GM12878 (cell line): ENCODE data around the gene MAST4. TPM values are rescaled to one million over a fixed set of nuclear protein-coding genes. Genes with fewer than 3 reads are reported as not detected.
A peak's percentile ranks its signal among the peaks of the same experiment; 100 is the strongest.

Experiments
- ATAC-seq: fragments of 200-7000 bp; cut with Tn5 transposase; 3 replicates; pipeline ENCODE4 v1.9.1; 2020; ENCODE audit warnings: mild to moderate bottlenecking, moderate library complexity
- BruUV-seq: library from RNA; stranded (reverse); fragments of 400-500 nt; replicated peaks from 2 replicates; lab custom pipeline; 2021; lab: Mats Ljungman, UMichigan
- CTCF ChIA-PET: fragments of 300-600 bp; sonication (Branson Sonifier 250); formaldehyde crosslinking; extraction: SDS; loops from one replicate; lab custom pipeline; 2021; ENCODE audit warnings: inconsistent platforms; lab: Yijun Ruan, JAX
- POLR2A ChIA-PET: fragments of 350-600 bp; formaldehyde crosslinking; extraction: SDS; loops from one replicate; lab custom pipeline; 2021; ENCODE audit warnings: inconsistent platforms; lab: Charles Lee
- RAD21 ChIA-PET: fragments of 300-600 bp; sonication (Branson Sonifier 250); formaldehyde crosslinking; loops from one replicate; lab custom pipeline; 2023; ENCODE audit warnings: antibody characterized with exemption; ENCODE audit not compliant: unreplicated experiment; lab: Charles Lee
- SMC1A ChIA-PET: fragments of 300-600 bp; sonication (Branson Sonifier 250); formaldehyde crosslinking; loops from one replicate; lab custom pipeline; 2023; ENCODE audit not compliant: unreplicated experiment, uncharacterized antibody; lab: Charles Lee
- DNase-seq: peaks from one replicate; pipeline ENCODE4 v3.0.0-alpha.2; 2011; ENCODE audit warnings: low read depth, low spot score
- FAIRE-seq: peaks from 3 replicates; lab custom pipeline; 2011; peaks lifted over from hg19 to GRCh38; lab: Jason Lieb, UNC
- H2AFZ ChIP-seq: 2 replicates; pipeline ENCODE4 v1.6.0; 2011; ENCODE audit warnings: low read depth, low read length, control low read depth; ENCODE audit not compliant: control insufficient read depth
- H3K27ac ChIP-seq: 2 replicates; pipeline ENCODE4 v1.5.1; 2011; ENCODE audit warnings: control low read depth; ENCODE audit not compliant: control insufficient read depth, insufficient read depth
- H3K27me3 ChIP-seq, 2 experiments: replicated peaks in 1 of 2; 2 replicates each; pipeline versions ENCODE4 v1.6.0 to v1.6.1; 2011; ENCODE audit warnings: low read length in 1 of 2; ENCODE audit not compliant: control insufficient read depth in 2 of 2, insufficient read depth in 2 of 2
- H3K36me3 ChIP-seq, 2 experiments: 2 replicates each; pipeline ENCODE4 v1.5.1; 2011; ENCODE audit warnings: low read length in 1 of 2; ENCODE audit not compliant: control insufficient read depth in 2 of 2, insufficient read depth in 2 of 2
- H3K4me1 ChIP-seq: 2 replicates; pipeline ENCODE4 v1.6.1; 2011; ENCODE audit warnings: mild to moderate bottlenecking, low read length, moderate library complexity, mixed read lengths; ENCODE audit not compliant: control insufficient read depth, insufficient read depth
- H3K4me2 ChIP-seq: 2 replicates; pipeline ENCODE4 v1.6.0; 2011; ENCODE audit warnings: control low read depth; ENCODE audit not compliant: control insufficient read depth, insufficient read depth
- H3K4me3 ChIP-seq: fragments of 200-600 bp; sonication (generic); 2 replicates; pipeline ENCODE4 v1.5.1; 2016
- H3K79me2 ChIP-seq: 2 replicates; pipeline ENCODE4 v1.6.0; 2011; ENCODE audit warnings: low read length; ENCODE audit not compliant: control insufficient read depth, insufficient read depth
- H3K9ac ChIP-seq: 2 replicates; pipeline ENCODE4 v1.8.0; 2011; ENCODE audit warnings: low read length, control low read depth, mixed read lengths; ENCODE audit not compliant: control insufficient read depth, insufficient read depth
- H3K9me3 ChIP-seq: replicated peaks from 3 replicates; pipeline ENCODE4 v1.5.1; 2011; ENCODE audit warnings: mild to moderate bottlenecking, low read length; ENCODE audit not compliant: control insufficient read depth, insufficient read depth
- H4K20me1 ChIP-seq: 2 replicates; pipeline ENCODE4 v1.6.0; 2011; ENCODE audit not compliant: control insufficient read depth, insufficient read depth
- BACH1 ChIP-seq: fragments of 450-650 bp; IDR thresholded peaks from 2 replicates; pipeline ENCODE4 v1.6.1; 2017; ENCODE audit warnings: mild to moderate bottlenecking, borderline replicate concordance
- BCL11A ChIP-seq: IDR thresholded peaks from 2 replicates; pipeline ENCODE4 v1.6.1; 2011; ENCODE audit warnings: low read depth, low read length
- CHD4 ChIP-seq: fragments of 200-600 bp; sonication (generic); IDR thresholded peaks from 2 replicates; pipeline ENCODE4 v1.6.1; 2016; ENCODE audit warnings: mild to moderate bottlenecking
- MTA2 ChIP-seq: fragments of 450-650 bp; IDR thresholded peaks from 2 replicates; pipeline ENCODE4 v1.6.1; 2016; ENCODE audit warnings: low read depth, mild to moderate bottlenecking, moderate library complexity
- RFX5 ChIP-seq: IDR thresholded peaks from 2 replicates; pipeline ENCODE4 v1.6.1; 2011; ENCODE audit warnings: low read depth, low read length, improper control_type of control experiment
- RUNX3 ChIP-seq: IDR thresholded peaks from 2 replicates; pipeline ENCODE4 v1.6.1; 2012; ENCODE audit warnings: low read length, inconsistent platforms
- SPI1 ChIP-seq: IDR thresholded peaks from 2 replicates; pipeline ENCODE4 v1.6.1; 2011; ENCODE audit warnings: low read depth, mild to moderate bottlenecking, low read length, moderate library complexity, borderline replicate concordance; ENCODE audit not compliant: insufficient read depth
- SRF ChIP-seq, 2 experiments: IDR thresholded peaks; 2 replicates each; pipeline ENCODE4 v1.6.1; 2011; ENCODE audit warnings: low read depth in 2 of 2, low read length in 2 of 2, mild to moderate bottlenecking in 1 of 2, moderate library complexity in 1 of 2
- STAT1 ChIP-seq: fragments of 450-650 bp; conservative IDR thresholded peaks from 2 replicates; pipeline ENCODE4 v1.6.1; 2014; ENCODE audit warnings: antibody characterized with exemption, mild to moderate bottlenecking
- TCF12 ChIP-seq: IDR thresholded peaks from 2 replicates; pipeline ENCODE4 v1.6.1; 2011; ENCODE audit warnings: low read depth, mild to moderate bottlenecking, low read length
- TCF3 ChIP-seq: IDR thresholded peaks from 2 replicates; pipeline ENCODE4 v1.6.1; 2012; ENCODE audit warnings: low read depth, mild to moderate bottlenecking, low read length, borderline replicate concordance; ENCODE audit not compliant: insufficient read depth
- YBX1 ChIP-seq: fragments of 450-650 bp; IDR thresholded peaks from 2 replicates; pipeline ENCODE4 v1.6.1; 2016; ENCODE audit warnings: antibody characterized with exemption
- ZNF24 ChIP-seq: fragments of 450-650 bp; IDR thresholded peaks from 2 replicates; pipeline ENCODE4 v1.6.1; 2017; ENCODE audit warnings: antibody characterized with exemption, mild to moderate bottlenecking
- WGBS: methylation state at CpG from one replicate; pipeline ENCODE4 v1.1.6; 2016; ENCODE audit warnings: low lambda C conversion rate; ENCODE audit not compliant: insufficient replicate concordance, insufficient coverage; ENCODE audit errors: missing lambda C conversion rate; 5-methylcytosine and 5-hydroxymethylcytosine counted together
- in situ Hi-C: fragments of 300-500 bp; cut with MboI; formaldehyde crosslinking; loops from 9 replicates; pipeline ENCODE4 v1.14.3; 2018; ENCODE audit warnings: mixed read lengths
- intact Hi-C: fragments of 100-400 bp; cut with micrococcal nuclease; formaldehyde crosslinking; loops from one replicate; pipeline ENCODE4 v1.14.2; 2022; ENCODE audit not compliant: unreplicated experiment
- polyA plus RNA-seq, 11 experiments: library from polyadenylated mRNA; depleted of rRNA in 4 of 11; unstranded in 6 of 11; stranded (reverse) in 5 of 11; fragments of >200 nt; fragmentation: Nextera tagmentation in 4 of 11; fragmentation: Illumina TruSeq in 1 of 11; extraction: Ambion mirVana in 4 of 11; extraction: Trizol in 1 of 11; gene quantifications; 1 replicate in 1 of 11; 2 replicates in 10 of 11; pipeline versions ENCODE4 v1.2.1 to v1.2.3, GENCODE V29; 2011 to 2016; ENCODE audit warnings: inconsistent platforms in 2 of 11, missing spikeins in 2 of 11, low read depth in 1 of 11
- total RNA-seq, 4 experiments: library from RNA; depleted of rRNA in 3 of 4; stranded (reverse); fragments of >200 nt in 3 of 4; fragmentation: Illumina TruSeq in 1 of 4; extraction: Trizol in 1 of 4; gene quantifications; 2 replicates each; pipeline versions ENCODE4 v1.2.1 to v1.2.3, GENCODE V29; 2013 to 2021
- TF ChIP-seq, protein P1 (sequence below): fragments of 450-650 bp; IDR thresholded peaks from 2 replicates; pipeline ENCODE4 v1.6.1; 2014; ENCODE audit warnings: mild to moderate bottlenecking
- TF ChIP-seq, protein P2 (sequence below): fragments of 450-650 bp; IDR thresholded peaks from 2 replicates; pipeline ENCODE4 v1.6.1; 2016; ENCODE audit warnings: mild to moderate bottlenecking, moderate library complexity, borderline replicate concordance
- TF ChIP-seq, protein P3 (sequence below): fragments of 150-350 bp; IDR thresholded peaks from 2 replicates; pipeline ENCODE4 v1.6.1; 2014; ENCODE audit warnings: mild to moderate bottlenecking, low read depth, low read length

Gene MAST4
- total and polyA plus RNA-seq, 10 of the 15 experiments (the other 5 are each of a cell fraction or from before 2014, with no cell fraction given), result 0.02 to 1.6 (median 0.29) TPM; not detected in 1

DNA sequence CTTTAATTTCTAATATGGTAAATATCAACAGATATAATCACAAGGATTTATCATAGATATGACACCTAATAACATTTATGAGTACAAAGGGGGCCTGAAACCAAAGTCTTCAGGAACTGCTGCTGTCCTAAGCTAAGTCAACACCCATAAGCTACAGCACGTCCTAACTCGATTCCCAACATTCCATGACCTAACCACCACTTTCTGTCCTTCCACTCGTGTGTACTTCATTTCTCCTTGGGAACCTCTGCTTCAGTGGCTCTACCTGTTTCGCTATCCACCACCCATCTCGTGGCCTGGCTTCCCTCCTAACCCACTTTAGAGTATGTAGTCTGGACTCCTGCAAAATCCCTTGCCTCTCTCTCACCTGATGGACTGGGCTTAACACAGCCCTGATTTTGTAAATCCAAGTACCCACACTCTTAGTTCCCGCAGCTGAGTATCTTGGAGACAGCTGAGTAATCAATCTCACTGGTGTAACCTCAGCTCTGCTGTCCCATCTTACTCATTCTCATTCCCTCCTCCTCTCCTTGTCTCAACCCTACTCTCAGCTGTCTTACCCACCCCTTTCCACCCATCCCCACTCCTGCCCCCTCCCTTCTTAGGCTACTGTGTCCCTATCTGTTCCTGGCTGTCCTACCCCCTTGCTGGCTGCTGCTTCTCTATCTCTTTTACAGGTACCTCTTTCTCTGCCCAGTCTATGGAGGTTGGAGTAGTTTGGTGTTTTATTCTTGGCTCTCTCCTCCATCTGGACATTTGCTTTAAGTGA is 101.8 kb downstream of the MAST4 start (continued):
- TF ChIP-seq, protein P1, sequence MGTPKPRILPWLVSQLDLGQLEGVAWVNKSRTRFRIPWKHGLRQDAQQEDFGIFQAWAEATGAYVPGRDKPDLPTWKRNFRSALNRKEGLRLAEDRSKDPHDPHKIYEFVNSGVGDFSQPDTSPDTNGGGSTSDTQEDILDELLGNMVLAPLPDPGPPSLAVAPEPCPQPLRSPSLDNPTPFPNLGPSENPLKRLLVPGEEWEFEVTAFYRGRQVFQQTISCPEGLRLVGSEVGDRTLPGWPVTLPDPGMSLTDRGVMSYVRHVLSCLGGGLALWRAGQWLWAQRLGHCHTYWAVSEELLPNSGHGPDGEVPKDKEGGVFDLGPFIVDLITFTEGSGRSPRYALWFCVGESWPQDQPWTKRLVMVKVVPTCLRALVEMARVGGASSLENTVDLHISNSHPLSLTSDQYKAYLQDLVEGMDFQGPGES, result no peak

DNA sequence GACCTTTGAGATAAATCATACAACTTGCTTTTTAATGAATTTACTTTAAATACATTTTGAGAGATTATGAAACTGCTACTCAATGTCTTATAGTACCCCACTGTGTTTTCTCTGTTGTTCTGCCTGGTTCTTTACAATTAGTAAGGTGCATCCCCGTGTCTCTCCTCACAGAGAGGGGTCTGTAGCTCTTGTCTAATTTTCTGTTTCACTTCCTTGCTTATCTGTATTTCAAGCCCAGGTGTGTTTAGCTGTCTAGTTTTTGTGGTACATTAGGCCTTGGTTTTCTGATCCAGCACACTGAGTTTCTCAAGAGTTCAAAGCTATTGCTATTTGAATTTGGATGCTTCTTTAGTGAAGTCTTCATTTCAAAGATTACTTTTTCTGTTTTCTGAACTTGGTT is 105.1 kb downstream of the MAST4 start:
- Histone ChIP-seq H3K4me1 (peaks cover 30% of the 10 kb centered on the region), H3K27ac (no peak overlapping the region), H3K4me2 (peak overlapping the region; percentile 38; the same call in 1 of the 2 replicates), H3K4me3 (no peak overlapping the region), H3K36me3 (no peaks in the 10 kb centered on the region), H4K20me1 (no peaks in the 10 kb centered on the region), H3K79me2 (no peaks in the 10 kb centered on the region), H3K9ac (no peak overlapping the region), H3K27me3 (no peaks in the 10 kb centered on the region), H3K9me3 (no peaks in the 10 kb centered on the region), H2AFZ (no peak overlapping the region)
- RAD21 ChIA-PET, result no interaction called here
- BruUV-seq, result no TSS peak
- FAIRE-seq (peak; percentile 56), ATAC-seq (peak; percentile 49), DNase-seq (no peak)
- intact Hi-C loops (no loop called here), in situ Hi-C loops (no loop called here)
- SMC1A ChIA-PET, result no interaction called here
- POLR2A ChIA-PET, result no interaction called here
- CTCF ChIA-PET, result no interaction called here
- 0% methylated on average over 1 of the region's 1 CpG for WGBS
- TF ChIP-seq BACH1, result no peak
- peak; percentile 85 for TF ChIP-seq SPI1
- TF ChIP-seq STAT1, result no peak
- TF ChIP-seq, protein P2, sequence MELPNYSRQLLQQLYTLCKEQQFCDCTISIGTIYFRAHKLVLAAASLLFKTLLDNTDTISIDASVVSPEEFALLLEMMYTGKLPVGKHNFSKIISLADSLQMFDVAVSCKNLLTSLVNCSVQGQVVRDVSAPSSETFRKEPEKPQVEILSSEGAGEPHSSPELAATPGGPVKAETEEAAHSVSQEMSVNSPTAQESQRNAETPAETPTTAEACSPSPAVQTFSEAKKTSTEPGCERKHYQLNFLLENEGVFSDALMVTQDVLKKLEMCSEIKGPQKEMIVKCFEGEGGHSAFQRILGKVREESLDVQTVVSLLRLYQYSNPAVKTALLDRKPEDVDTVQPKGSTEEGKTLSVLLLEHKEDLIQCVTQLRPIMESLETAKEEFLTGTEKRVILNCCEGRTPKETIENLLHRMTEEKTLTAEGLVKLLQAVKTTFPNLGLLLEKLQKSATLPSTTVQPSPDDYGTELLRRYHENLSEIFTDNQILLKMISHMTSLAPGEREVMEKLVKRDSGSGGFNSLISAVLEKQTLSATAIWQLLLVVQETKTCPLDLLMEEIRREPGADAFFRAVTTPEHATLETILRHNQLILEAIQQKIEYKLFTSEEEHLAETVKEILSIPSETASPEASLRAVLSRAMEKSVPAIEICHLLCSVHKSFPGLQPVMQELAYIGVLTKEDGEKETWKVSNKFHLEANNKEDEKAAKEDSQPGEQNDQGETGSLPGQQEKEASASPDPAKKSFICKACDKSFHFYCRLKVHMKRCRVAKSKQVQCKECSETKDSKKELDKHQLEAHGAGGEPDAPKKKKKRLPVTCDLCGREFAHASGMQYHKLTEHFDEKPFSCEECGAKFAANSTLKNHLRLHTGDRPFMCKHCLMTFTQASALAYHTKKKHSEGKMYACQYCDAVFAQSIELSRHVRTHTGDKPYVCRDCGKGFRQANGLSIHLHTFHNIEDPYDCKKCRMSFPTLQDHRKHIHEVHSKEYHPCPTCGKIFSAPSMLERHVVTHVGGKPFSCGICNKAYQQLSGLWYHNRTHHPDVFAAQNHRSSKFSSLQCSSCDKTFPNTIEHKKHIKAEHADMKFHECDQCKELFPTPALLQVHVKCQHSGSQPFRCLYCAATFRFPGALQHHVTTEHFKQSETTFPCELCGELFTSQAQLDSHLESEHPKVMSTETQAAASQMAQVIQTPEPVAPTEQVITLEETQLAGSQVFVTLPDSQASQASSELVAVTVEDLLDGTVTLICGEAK, result no peak
- TF ChIP-seq YBX1, result no peak
- TF ChIP-seq ZNF24, result no peak
- 0 out of 2 replicates have a peak, but pooled peaks have one; percentile 33 for TF ChIP-seq BCL11A
- TF ChIP-seq TCF12, result peak; percentile 64; the same call in 1 of the 2 replicates
- TF ChIP-seq SRF (IDR thresholded peaks at IDR 0.05; ENCODE audit: low read depth in 2 of 2, low read length in 2 of 2), result no peak
- TF ChIP-seq RFX5, result no peak
- TF ChIP-seq, protein P3, sequence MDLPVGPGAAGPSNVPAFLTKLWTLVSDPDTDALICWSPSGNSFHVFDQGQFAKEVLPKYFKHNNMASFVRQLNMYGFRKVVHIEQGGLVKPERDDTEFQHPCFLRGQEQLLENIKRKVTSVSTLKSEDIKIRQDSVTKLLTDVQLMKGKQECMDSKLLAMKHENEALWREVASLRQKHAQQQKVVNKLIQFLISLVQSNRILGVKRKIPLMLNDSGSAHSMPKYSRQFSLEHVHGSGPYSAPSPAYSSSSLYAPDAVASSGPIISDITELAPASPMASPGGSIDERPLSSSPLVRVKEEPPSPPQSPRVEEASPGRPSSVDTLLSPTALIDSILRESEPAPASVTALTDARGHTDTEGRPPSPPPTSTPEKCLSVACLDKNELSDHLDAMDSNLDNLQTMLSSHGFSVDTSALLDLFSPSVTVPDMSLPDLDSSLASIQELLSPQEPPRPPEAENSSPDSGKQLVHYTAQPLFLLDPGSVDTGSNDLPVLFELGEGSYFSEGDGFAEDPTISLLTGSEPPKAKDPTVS, result no peak
- TF ChIP-seq RUNX3, result peak; percentile 48; the same call in 1 of the 2 replicates
- peak; percentile 32; the same call in 1 of the 2 replicates for TF ChIP-seq MTA2
- TF ChIP-seq TCF3, result peak; percentile 75; the same call in 1 of the 2 replicates
- no peak for TF ChIP-seq CHD4
